Measurements from ENCODE around the gene POLR1A.

DNA sequence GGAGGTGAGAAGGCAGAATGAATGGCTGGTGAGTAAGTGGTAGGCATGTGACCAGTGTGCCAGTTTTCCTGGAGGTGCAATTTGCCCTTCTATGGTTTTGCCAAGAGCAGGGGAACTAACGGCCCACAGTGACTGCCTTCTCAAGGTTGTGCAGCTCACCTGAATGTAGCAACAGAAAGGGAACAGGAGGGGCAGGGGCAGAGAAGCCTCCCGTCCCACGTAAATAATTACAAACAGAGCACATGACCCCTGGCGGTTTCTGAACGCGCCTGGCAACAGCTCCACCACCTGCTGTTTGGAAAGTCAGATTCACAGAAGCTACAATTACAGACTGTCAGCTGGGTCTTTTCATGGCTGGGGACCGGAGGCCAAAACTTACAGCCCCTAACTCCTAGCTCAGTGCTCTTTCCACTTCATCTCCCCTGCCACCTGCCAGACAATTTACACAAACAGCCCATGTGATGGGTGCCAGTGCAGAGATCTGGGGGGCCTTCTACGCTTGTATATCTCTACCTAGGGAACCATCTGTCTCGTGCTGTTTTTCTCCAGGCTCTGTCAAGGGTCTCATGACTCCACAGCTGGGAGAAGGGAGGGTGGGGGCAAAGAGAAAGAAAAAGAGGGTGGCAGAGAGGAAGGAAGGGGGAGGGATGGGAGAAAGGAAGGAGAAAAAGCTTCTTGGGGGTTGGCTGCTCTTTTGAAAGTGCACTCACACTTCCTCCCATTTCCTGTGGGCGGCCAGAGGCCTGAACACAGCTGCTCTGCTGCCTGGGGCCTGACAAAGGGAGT is 69.6 kb downstream of the POLR1A start:
- TF ChIP-seq, protein P1, sequence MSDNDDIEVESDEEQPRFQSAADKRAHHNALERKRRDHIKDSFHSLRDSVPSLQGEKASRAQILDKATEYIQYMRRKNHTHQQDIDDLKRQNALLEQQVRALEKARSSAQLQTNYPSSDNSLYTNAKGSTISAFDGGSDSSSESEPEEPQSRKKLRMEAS (IDR thresholded peaks at IDR 0.05) = no peak
- TF ChIP-seq, protein P2, sequence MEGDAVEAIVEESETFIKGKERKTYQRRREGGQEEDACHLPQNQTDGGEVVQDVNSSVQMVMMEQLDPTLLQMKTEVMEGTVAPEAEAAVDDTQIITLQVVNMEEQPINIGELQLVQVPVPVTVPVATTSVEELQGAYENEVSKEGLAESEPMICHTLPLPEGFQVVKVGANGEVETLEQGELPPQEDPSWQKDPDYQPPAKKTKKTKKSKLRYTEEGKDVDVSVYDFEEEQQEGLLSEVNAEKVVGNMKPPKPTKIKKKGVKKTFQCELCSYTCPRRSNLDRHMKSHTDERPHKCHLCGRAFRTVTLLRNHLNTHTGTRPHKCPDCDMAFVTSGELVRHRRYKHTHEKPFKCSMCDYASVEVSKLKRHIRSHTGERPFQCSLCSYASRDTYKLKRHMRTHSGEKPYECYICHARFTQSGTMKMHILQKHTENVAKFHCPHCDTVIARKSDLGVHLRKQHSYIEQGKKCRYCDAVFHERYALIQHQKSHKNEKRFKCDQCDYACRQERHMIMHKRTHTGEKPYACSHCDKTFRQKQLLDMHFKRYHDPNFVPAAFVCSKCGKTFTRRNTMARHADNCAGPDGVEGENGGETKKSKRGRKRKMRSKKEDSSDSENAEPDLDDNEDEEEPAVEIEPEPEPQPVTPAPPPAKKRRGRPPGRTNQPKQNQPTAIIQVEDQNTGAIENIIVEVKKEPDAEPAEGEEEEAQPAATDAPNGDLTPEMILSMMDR (IDR thresholded peaks at IDR 0.05) = no peak
- TF ChIP-seq, protein P3, sequence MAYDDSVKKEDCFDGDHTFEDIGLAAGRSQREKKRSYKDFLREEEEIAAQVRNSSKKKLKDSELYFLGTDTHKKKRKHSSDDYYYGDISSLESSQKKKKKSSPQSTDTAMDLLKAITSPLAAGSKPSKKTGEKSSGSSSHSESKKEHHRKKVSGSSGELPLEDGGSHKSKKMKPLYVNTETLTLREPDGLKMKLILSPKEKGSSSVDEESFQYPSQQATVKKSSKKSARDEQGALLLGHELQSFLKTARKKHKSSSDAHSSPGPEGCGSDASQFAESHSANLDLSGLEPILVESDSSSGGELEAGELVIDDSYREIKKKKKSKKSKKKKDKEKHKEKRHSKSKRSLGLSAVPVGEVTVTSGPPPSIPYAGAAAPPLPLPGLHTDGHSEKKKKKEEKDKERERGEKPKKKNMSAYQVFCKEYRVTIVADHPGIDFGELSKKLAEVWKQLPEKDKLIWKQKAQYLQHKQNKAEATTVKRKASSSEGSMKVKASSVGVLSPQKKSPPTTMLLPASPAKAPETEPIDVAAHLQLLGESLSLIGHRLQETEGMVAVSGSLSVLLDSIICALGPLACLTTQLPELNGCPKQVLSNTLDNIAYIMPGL (CRISPR knock-in tag; IDR thresholded peaks at IDR 0.05; ENCODE audit: borderline replicate concordance) = no peak
- TF ChIP-seq RAD21 (conservative IDR thresholded peaks at IDR 0.05 in 1 of 2, IDR thresholded peaks at IDR 0.05 in 1 of 2) (peak in 1 of 2 experiments; percentile 15; a peak in 2 of 5 replicates), CEBPB (IDR thresholded peaks at IDR 0.05) (no peak), KDM1A (IDR thresholded peaks at IDR 0.05; ENCODE audit: low read depth) (no peak), CHD2 (IDR thresholded peaks at IDR 0.05; ENCODE audit: low read length, partially characterized antibody) (no peak), POLR2AphosphoS2 (conservative IDR thresholded peaks at IDR 0.05; ENCODE audit: low read length) (no peak)
- TF ChIP-seq, protein P4, sequence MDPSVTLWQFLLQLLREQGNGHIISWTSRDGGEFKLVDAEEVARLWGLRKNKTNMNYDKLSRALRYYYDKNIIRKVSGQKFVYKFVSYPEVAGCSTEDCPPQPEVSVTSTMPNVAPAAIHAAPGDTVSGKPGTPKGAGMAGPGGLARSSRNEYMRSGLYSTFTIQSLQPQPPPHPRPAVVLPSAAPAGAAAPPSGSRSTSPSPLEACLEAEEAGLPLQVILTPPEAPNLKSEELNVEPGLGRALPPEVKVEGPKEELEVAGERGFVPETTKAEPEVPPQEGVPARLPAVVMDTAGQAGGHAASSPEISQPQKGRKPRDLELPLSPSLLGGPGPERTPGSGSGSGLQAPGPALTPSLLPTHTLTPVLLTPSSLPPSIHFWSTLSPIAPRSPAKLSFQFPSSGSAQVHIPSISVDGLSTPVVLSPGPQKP (IDR thresholded peaks at IDR 0.05; ENCODE audit: low read depth, low read length) = no peak

Data from A549 (cell line).